A549 (cell line): ENCODE measurements around the gene ATP5F1C. TPM values are rescaled to one million over a fixed set of nuclear protein-coding genes. Genes with fewer than 3 reads are reported as not detected.

Experiments used
- ATAC-seq, 2 experiments: fragments of 200-7000 bp in 1 of 2; fragments of >200 bp in 1 of 2; cut with Nextera tagmentation in 1 of 2; cut with Tn5 transposase in 1 of 2; 3 replicates each; pipeline versions ENCODE4 v1.8.0 to v1.9.1; 2018 to 2020; ENCODE audit warnings: mild to moderate bottlenecking in 1 of 2, moderate library complexity in 1 of 2
- CTCF ChIA-PET: fragments of 300-600 bp; sonication (Branson Sonifier 250); formaldehyde crosslinking; extraction: SDS; loops from one replicate; lab custom pipeline; 2021; ENCODE audit warnings: antibody characterized with exemption, inconsistent platforms; lab: Yijun Ruan, JAX
- POLR2A ChIA-PET: fragments of 350-600 bp; formaldehyde crosslinking; extraction: SDS; loops from one replicate; lab custom pipeline; 2021; ENCODE audit warnings: antibody characterized with exemption, inconsistent platforms; lab: Yijun Ruan, JAX
- DNase-seq, 2 experiments: peaks; one replicate each; pipeline versions ENCODE4 v3.0.0 to v3.0.0-alpha.2; 2011 to 2016; ENCODE audit warnings: low read depth in 1 of 2, low spot score in 1 of 2
- FAIRE-seq: peaks from 2 replicates; lab custom pipeline; 2011; peaks lifted over from hg19 to GRCh38; lab: Jason Lieb, UNC
- H3K27ac ChIP-seq, 2 experiments: fragments of >200 bp; sonication (Bioruptor Twin); formaldehyde crosslinking; 3 replicates each; pipeline ENCODE4 v1.5.1; 2016 to 2017
- H3K4me1 ChIP-seq: fragments of >200 bp; sonication (Bioruptor Twin); formaldehyde crosslinking; 3 replicates; pipeline ENCODE4 v1.6.1; 2016
- H3K4me2 ChIP-seq: fragments of >200 bp; sonication (Bioruptor Twin); formaldehyde crosslinking; 3 replicates; pipeline ENCODE4 v1.6.1; 2016
- H3K4me3 ChIP-seq: fragments of >200 bp; sonication (Bioruptor Twin); formaldehyde crosslinking; 3 replicates; pipeline ENCODE4 v1.5.1; 2016
- H3K9me3 ChIP-seq: fragments of >200 bp; sonication (Bioruptor Twin); formaldehyde crosslinking; 3 replicates; pipeline ENCODE4 v1.6.1; 2016
- BCL3 ChIP-seq: fragments of >200 bp; sonication (Bioruptor Twin); formaldehyde crosslinking; IDR thresholded peaks from 3 replicates; pipeline ENCODE4 v1.6.1; 2016
- BHLHE40 ChIP-seq: IDR thresholded peaks from 2 replicates; pipeline ENCODE4 v1.6.1; 2012; ENCODE audit warnings: low read depth, low read length, inconsistent platforms
- CBX8 ChIP-seq: fragments of 200-600 bp; sonication (generic); IDR thresholded peaks from 2 replicates; pipeline ENCODE4 v1.6.1; 2016
- CEBPB ChIP-seq, 2 experiments: fragments of >200 bp in 1 of 2; sonication (Bioruptor Twin) in 1 of 2; formaldehyde crosslinking in 1 of 2; IDR thresholded peaks; 2 replicates each; pipeline ENCODE4 v1.6.1; 2012 to 2016
- CTCF ChIP-seq: fragments of >200 bp; sonication (Bioruptor Twin); formaldehyde crosslinking; IDR thresholded peaks from 3 replicates; pipeline ENCODE4 v1.5.1; 2016
- E2F6 ChIP-seq: IDR thresholded peaks from 2 replicates; pipeline ENCODE4 v1.6.1; 2012; ENCODE audit warnings: low read depth, borderline replicate concordance
- ELK1 ChIP-seq: fragments of 150-350 bp; IDR thresholded peaks from 2 replicates; pipeline ENCODE4 v1.6.1; 2014; ENCODE audit warnings: low read depth, mild to moderate bottlenecking, low read length
- HDAC2 ChIP-seq: fragments of 200-600 bp; sonication (generic); IDR thresholded peaks from 2 replicates; pipeline ENCODE4 v1.6.1; 2016
- HES2 ChIP-seq: fragments of >200 bp; sonication (Bioruptor Twin); formaldehyde crosslinking; IDR thresholded peaks from 2 replicates; pipeline ENCODE4 v1.6.1; 2016
- HEYL ChIP-seq: fragments of 250-450 bp; sonication (Bioruptor Pico); IDR thresholded peaks from 2 replicates; pipeline ENCODE4 v1.8.0; 2021; ENCODE audit warnings: mild to moderate bottlenecking, moderate library complexity
- HOXA7 ChIP-seq: fragments of 250-450 bp; sonication (Bioruptor Pico); IDR thresholded peaks from 2 replicates; pipeline ENCODE4 v1.5.0; 2020; ENCODE audit warnings: mild to moderate bottlenecking, moderate library complexity
- JUN ChIP-seq, 2 experiments: fragments of >200 bp; sonication (Bioruptor Twin); formaldehyde crosslinking; IDR thresholded peaks; 2 replicates in 1 of 2; 3 replicates in 1 of 2; pipeline ENCODE4 v1.6.1; 2016 to 2017
- JUNB ChIP-seq: fragments of >200 bp; sonication (Bioruptor Twin); formaldehyde crosslinking; IDR thresholded peaks from 2 replicates; pipeline ENCODE4 v1.6.1; 2016
- MAFK ChIP-seq: fragments of 450-650 bp; IDR thresholded peaks from 2 replicates; pipeline ENCODE4 v1.6.1; 2014; ENCODE audit not compliant: partially characterized antibody
- PBX3 ChIP-seq: IDR thresholded peaks from 2 replicates; pipeline ENCODE4 v1.6.1; 2012
- PHF8 ChIP-seq: fragments of 200-600 bp; sonication (generic); IDR thresholded peaks from 2 replicates; pipeline ENCODE4 v1.6.1; 2016; ENCODE audit warnings: low read depth, mild to moderate bottlenecking, antibody characterized with exemption, moderate library complexity, borderline replicate concordance
- POLR2A ChIP-seq: IDR thresholded peaks from 2 replicates; pipeline ENCODE4 v1.6.1; 2012; ENCODE audit warnings: mild to moderate bottlenecking, low read length
- REST ChIP-seq: fragments of 200-600 bp; sonication (generic); IDR thresholded peaks from 2 replicates; pipeline ENCODE4 v1.6.1; 2016; ENCODE audit warnings: antibody characterized with exemption, mild to moderate bottlenecking, moderate library complexity
- RFX5 ChIP-seq: fragments of 450-650 bp; IDR thresholded peaks from 2 replicates; pipeline ENCODE4 v1.7.1; 2014; ENCODE audit warnings: antibody characterized with exemption, mild to moderate bottlenecking, moderate library complexity
- SREBF2 ChIP-seq: fragments of 450-650 bp; IDR thresholded peaks from 2 replicates; pipeline ENCODE4 v1.6.1; 2014; ENCODE audit warnings: mild to moderate bottlenecking, moderate library complexity
- TP53 ChIP-seq: fragments of 250-450 bp; sonication (Bioruptor Pico); IDR thresholded peaks from 2 replicates; pipeline ENCODE4 v1.5.0; 2021; ENCODE audit warnings: mild to moderate bottlenecking, moderate library complexity
- ZC3H11A ChIP-seq: fragments of 450-650 bp; IDR thresholded peaks from 2 replicates; pipeline ENCODE4 v1.6.1; 2014; ENCODE audit warnings: antibody characterized with exemption, mild to moderate bottlenecking
- ZNF302 ChIP-seq: fragments of 250-450 bp; sonication (Bioruptor Pico); IDR thresholded peaks from 2 replicates; pipeline ENCODE4 v1.9.0; 2021; ENCODE audit warnings: inconsistent platforms, mild to moderate bottlenecking, moderate library complexity
- WGBS: methylation state at CpG from one replicate; pipeline ENCODE4 v1.1.6; 2017; ENCODE audit errors: missing lambda C conversion rate; 5-methylcytosine and 5-hydroxymethylcytosine counted together
- polyA plus RNA-seq, 4 experiments: library from polyadenylated mRNA; depleted of rRNA in 3 of 4; stranded (reverse); fragments of >200 nt; fragmentation: RNase III in 1 of 4; extraction: RNeasy Plus Mini Kit Qiagen cat#74134 plus additional on column Dnase treatment in 1 of 4; gene quantifications; 2 replicates in 3 of 4; 3 replicates in 1 of 4; pipeline ENCODE4 v1.2.3, GENCODE V29; 2011 to 2017

Gene ATP5F1C
- polyA plus RNA-seq, 2 of the 4 experiments (the other 2 are of a cell fraction), result 447 to 532 TPM

GRCh38 chr10:7750222-7750621 is 37.8 kb upstream of the ATP5F1C start:
- no peak overlapping the region for H3K27ac ChIP-seq
- WGBS, result 95% methylated on average over 5 of the region's 5 CpGs
- POLR2A ChIA-PET, result interaction anchor here (0.7 kb wide), 1 partner anchor 560 kb away, joined by 4 read pairs; no protein-coding TSS in a partner anchor
- H3K4me2 ChIP-seq, result no peak overlapping the region
- CTCF ChIA-PET, result interaction anchor here (1.5 kb wide), 1 partner anchor 225 kb away, joined by 4 read pairs; no protein-coding TSS in a partner anchor
- DNase-seq (no peak), FAIRE-seq (no peak), ATAC-seq (no peak)
- H3K4me1 ChIP-seq, result no peaks in the 10 kb centered on the region
- TF ChIP-seq HOXA7 (CRISPR knock-in tag) (no peak), POLR2A (no peak), MAFK (no peak), JUN (IDR thresholded peaks at IDR 0.05) (no peak), RFX5 (no peak), ZNF302 (no peak), BCL3 (no peak), CTCF (no peak), HEYL (CRISPR knock-in tag) (no peak), HES2 (no peak), HDAC2 (no peak), TP53 (CRISPR knock-in tag) (no peak), E2F6 (no peak), JUNB (no peak), BHLHE40 (no peak), ELK1 (no peak)
- no peaks in the 10 kb centered on the region for H3K9me3 ChIP-seq
- no peak overlapping the region for H3K4me3 ChIP-seq

- FAIRE-seq (no peak), DNase-seq (no peak), ATAC-seq (no peak)
- Histone ChIP-seq H3K4me1 (no peaks in the 10 kb centered on the region), H3K9me3 (no peaks in the 10 kb centered on the region), H3K4me3 (no peak overlapping the region), H3K4me2 (no peak overlapping the region), H3K27ac (no peak overlapping the region)
- POLR2A ChIA-PET, result interaction anchor here (1.6 kb wide), 1 partner anchor 52 kb away, joined by 3 read pairs; no protein-coding TSS in a partner anchor
- CTCF ChIA-PET, result interaction anchor here (1.2 kb wide), 1 partner anchor 227 kb away, joined by 3 read pairs; no protein-coding TSS in a partner anchor
- TF ChIP-seq SREBF2 (no peak), CBX8 (no peak), RFX5 (no peak), MAFK (no peak), HES2 (no peak), PBX3 (no peak), ZC3H11A (no peak), PHF8 (no peak), CEBPB (IDR thresholded peaks at IDR 0.05) (no peak), REST (no peak), CTCF (no peak), E2F6 (no peak), HOXA7 (CRISPR knock-in tag) (no peak)
- WGBS, result 94% methylated on average over 6 of the region's 6 CpGs
These were observed 35.7 kb upstream of the ATP5F1C start for GRCh38 chr10:7752251-7752650.
